NCI-H524 treated with DMSO at 0.1 percent for 48 hours (cell line): ENCODE results near the gene P2RX7.
A peak's percentile ranks its signal among the peaks of the same experiment; 100 is the strongest.

ENCODE experiments used
- DNase-seq: peaks from one replicate; lab custom pipeline; 2025; lab: John Stamatoyannopoulos, UW

P2RX7 gene

DNA sequence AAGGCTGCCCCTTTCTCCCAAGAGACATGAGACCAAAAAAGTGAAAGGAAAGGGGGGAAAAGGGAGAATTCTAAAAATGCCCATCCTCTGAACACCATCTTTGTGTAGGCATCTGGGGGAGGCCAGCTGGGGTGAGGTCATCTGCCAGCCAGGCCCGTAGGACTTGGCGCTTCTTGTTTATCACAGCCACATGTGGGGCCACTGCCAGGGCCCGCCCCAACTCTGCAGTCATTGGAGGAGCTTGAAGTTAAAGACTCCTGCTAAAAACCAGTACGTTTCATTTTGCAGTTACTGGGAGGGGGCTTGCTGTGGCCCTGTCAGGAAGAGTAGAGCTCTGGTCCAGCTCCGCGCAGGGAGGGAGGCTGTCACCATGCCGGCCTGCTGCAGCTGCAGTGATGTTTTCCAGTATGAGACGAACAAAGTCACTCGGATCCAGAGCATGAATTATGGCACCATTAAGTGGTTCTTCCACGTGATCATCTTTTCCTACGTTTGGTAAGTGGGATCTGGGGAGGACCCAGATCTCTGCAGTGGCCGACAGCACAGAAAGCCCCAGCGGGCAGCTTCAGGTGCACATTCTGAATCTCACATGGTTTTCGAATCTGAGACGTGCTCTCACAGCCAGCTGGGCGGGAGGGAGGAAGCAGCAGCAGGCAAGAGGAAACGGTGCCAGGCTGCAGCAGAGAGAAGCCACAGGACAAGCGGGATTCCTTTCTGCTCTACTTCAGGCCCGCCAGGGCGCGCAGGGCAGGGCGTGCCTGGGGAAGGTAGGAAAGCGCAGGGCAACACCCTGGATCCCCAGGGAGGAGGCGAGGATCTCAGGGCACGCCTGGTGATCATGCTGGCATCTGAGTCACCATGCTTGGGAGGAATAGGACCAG, at the start of gene P2RX7:
Gene P2RX7 (plus strand): TSS at position 276 of the 881 bp plus-strand sequence. CDS start 95 bp downstream, at position 371.
- peak; percentile 24 for DNase-seq

DNA sequence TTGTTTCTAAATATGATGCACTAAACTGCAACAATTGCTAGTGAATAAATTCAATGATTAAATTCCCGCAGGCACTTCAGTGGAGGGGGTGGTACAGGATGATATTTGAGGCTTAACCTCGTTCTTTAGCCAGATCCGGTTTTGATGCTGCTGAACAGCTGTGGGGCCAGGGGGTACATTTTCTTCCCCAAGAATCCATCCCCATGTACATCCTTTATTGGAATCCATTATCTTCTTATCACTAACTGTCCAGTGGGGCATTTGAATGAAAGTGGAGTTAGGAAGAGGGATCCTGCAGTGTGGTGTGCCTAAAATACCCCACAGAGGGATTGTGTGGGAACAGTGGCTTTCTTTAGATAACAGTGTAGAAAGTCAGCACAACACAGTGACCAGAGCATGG, 48.4 kb upstream of the P2RX7 start:
- no peak for DNase-seq

DNA sequence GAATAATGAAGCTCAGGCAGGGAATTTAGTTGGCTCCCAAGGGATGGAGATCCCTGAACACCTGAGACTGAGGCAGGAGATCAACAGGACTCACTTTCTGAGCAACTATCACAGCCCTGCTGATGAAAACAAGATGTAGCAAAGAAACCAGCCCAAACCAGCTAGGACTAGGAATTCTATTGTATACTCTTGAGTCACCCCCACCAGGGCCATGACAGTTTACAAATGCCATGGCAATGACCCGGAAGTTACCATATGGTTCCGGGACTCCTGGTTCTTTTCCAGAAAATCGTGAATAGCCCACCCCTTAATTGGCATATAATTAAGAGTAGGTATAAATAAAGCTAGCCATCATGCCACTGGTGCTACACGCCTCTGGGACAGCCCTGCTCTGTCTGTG, 47.6 kb upstream of the P2RX7 start:
- DNase-seq, result no peak

DNA sequence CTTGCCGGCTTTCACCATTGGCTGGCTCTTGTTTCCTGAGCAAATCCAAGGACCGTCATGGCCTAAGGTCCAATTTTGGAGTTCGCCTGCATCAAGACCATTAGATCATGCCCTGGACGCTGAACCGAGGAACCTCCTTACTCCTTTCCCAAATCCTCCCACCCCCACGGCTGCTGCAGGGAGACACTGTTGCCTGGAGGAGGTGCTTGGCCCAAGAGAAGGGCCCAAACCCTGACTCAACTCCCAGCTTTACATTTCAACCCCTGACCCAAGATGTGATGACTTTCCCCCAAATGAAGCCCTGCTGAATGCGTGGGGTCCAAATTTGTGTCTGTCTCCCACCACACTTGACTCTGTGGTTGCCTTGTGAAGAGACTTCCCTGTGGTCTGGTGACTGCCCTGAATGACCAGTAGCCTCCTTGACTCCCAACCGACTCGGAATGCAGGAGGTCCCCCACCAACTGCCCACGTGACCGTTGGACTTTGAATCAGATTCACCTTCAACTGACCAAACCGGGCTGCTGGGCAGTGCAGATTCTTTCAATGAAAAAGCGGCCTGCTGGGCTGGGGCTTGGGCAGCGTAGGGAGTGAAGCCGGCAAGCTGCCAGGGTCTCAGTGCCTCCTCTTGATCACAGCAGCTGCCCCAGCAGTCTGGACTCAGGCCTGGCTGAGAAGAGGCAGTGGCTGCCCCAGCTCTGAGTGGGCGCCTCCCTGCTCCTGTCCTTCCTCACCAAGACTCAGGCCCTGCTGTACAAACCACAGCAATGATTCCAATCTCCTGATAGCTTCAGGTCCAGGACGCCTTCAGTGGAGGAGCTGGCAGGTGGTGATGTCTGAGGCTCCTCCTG, 46.9 kb upstream of the P2RX7 start:
- DNase-seq, result no peak

DNA sequence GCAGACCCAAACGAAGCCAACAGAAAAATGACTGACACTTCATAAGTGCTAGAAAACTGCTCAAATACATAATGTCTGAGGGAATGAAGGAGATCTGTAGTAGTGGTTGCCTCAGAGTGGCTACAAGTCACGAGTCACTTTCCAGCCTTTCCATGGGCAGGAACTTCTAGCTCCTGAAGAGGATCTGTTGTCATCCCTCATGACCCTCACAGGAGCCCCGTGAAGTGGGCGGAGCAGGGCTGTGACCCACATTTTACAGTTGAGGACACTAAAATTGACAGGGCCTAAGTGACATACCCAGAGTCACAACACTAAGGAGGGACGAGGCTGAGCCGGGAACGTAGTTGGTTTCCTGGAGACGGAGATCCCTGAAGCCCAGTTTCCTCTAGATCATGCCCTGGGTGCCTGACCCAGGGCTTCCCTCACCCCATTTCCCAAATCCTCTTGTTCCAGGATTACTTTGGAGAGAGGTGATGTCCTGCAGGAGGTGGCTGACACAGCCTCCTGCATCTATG, 45.8 kb upstream of the P2RX7 start:
- no peak for DNase-seq

DNA sequence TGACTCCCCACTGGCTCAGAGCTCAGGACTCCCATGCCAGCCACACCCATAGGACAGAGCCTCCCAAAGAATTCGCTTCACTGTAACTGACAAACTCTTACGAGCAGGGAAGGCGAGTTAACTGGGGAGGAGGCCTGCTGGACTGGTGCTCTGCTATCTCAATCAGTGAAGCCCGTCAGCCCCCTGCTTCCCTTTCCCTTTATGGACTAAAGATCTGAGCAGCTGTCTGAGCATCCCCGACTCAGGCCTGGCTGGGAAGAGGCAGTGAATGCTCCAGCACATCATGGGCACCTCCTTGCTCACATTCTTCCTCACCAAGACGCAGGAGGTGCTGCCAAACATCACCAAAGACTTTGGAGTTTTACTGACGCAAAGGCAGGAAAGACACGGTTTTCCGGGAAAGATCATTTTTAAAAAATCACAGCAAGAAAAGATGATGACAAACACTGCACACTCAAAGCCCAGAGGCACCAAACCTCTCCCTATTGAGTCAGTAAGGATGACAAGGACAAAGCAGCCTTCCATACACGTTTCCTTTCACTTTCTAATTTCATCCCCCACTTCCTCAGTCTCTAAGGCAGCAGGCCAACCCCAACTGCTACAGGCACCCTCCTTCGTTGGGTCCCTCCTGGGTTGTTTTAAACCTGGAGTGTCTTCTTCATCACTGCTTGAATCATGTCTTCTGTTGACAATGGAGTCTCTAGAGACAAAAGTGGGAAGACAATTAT, 45.0 kb upstream of the P2RX7 start:
- DNase-seq, result no peak

DNA sequence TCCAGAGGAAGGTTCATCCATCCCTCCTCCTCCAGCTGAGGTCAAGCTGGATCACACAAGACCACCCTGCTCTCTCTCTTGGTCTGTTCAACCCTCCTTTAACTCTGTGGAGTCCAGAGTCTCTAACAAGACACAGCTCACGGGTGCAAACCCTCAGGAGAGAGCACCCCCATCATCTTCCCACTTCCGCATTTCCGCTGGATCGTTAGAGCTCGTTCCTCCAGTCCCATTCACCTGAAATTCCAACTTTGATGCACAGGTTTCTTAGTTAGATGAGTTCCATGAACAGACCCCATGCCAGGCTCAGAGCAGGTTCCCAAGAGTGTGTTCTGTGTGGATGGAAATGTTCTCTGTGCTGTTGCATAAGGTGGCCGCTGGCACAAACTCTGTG, 44.5 kb upstream of the P2RX7 start:
- no peak for DNase-seq

DNA sequence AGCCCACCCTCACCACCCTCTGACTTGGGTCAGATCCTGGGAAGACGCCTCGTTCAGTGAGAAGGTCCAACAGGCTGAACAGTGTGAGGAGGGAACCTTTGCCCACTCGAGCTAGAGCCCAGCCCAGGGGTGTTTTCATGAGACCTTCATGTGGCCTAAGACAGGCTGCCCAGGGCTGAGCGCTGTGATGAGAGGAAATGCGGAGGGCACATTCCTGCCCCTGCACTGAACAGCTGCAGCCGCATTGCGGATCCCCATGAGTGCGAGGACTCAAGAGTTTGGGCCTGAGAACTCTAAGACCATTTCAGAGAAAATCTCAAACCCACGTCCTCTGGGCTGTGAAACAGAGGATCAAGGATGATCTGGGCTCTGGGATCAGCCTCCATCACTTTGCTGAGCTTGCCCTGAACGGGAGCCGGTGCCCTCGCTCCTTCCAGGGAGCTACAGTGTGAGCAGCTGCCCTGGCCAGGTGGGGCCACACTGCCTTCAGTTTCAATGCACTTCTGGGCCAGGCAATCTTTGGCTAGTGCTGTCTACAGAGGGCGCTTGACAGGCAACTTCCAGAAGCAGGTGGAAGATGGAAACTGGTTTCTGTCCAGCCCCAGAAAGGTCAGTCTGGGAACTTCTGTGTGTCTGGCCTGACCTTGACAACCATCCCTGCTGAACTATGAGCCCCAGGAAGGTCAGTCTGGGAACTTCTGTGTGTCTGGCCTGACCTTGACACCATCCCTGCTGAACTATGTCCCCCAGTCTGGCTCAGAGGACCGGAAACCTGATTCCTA, 43.5 kb upstream of the P2RX7 start:
- no peak for DNase-seq

DNA sequence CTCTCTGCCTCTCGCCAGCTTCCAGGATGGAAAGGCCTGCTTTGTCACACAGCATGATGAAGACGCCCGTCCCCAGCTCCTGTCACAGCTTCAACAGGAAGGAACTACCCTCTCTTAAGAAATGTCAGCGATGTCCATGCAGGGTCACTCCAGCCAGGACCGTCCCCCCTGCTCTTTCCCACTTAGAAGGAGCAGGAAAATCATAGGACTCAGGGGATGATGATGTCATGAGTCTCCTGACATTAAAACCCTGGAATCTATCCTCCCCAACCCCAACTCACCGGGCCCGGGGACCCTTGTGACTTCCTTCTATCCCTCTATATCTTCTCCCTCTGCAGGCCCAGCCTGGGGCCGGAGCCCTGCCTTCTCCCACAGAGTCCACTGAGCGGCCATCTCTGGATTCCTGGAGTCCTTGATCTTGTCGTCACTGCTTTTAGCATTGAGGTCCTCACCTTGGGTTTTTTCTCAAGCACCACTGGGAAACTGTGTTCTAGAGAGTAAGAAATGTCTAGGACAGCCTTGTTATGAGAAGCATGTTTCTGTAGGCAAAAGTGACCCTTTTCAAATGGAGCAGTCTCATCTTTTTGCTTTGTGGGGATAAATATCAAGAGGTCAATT, 42.8 kb upstream of the P2RX7 start:
- no peak for DNase-seq

DNA sequence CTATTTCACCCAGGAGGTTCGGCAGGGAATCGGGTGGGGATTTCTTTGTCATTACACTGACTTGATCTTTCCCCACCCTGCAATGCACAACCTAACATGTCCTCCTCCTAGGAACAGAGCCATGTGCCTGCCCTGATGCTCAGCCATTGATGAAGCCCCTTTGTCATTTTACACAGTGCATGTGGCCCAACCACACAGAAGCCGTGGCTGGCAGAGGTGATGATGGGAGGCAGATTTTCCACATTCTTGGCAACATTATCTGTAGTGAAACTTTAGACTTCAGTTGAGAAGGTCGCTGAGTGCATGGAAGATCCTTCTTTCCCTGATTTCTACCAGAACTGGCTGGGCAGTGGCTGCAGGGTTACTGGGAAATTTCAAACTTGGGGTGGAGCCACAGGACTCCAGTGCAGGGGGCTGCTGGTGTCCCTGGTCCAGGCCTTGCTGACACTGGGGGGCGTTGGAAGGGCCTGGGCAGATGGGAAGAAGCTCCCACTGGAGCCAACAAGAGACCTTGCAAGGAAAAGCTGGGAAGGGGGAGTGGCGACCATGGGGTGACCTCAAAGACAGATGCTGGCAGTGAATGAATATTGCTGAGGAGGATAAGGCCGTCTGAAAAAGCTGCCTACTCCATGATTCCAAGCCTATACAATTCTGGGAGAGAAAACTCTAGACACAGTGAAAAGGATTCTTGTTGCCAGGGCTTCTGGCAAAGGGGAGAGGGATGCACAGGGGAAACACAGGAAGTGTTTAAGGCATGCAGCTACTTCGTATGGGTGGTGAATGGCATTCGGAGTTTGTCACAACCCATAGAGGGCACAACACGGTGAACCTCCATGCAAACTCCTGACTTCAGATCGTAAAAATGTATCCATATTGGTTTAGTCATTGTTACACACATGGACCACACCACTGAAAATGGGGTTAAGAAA, 41.8 kb upstream of the P2RX7 start:
- DNase-seq, result no peak

DNA sequence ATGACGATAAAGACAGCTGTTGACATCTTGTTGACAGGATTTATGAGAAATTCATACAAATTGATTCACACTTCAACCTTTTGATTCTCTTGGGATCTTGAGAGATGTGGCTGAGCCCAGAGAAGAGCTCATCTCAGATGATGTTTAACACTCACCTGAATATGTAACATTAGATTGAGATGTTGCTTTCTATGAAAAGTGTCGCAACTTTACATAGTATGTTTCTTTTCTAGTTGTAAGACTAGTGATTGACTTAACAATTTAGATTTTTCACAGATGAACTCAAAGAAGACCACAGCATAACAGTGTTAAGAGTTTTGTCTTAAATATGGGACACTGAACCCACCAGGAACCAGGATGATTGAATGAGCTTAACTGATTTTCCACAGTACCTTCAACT, 40.6 kb upstream of the P2RX7 start:
- no peak for DNase-seq

DNA sequence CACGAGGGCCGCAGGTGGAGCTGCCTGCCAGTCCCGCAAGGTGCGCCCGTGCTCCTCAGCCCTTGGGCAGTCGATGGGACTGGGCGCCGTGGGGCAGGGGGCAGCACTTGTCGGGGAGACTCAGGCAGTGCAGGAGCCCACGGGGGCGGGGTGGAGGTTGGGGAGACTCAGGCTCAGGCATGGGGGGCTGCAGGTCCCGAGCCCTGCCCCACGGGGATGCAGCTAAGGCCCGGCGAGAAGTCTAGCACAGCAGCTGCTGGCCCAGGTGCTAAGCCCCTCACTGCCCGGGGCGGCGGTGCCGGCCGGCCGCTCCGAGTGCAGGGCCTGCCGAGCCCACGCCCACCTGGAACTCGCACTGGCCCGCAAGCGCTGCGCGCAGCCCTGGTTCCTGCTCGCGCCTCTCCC, 39.2 kb upstream of the P2RX7 start:
- DNase-seq, result no peak

DNA sequence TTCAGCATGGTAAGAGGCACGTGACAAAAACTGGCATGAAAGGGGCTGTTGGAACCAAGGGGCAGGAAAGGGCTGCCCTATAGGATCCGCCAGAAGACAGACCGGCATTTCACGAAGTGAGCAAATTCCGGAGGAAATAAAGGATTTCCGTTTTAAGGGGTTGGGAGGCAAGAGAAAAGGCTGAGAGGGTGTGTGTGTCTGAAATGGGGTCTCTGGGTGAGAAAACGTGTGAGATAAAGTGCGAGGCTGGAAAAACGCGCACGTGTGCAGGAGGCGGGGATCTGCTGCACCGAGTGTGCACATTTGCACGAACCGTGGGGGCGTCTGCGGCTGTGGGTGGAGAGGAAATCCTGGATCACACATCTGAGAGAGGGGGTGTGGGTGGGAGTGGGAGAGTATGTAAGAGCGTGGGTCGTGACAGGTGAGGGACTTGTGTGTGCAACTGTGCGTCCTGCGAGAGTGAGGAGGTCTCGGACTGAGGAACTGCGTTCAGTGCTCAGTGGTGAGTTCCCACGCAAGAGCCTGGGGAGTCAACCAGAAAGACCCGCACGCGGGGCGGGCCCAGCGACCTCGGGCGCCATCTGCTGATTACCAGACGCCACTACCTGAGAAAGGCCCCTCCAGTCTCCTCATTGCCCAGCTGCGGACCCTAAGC, 37.0 kb upstream of the P2RX7 start:
- no peak for DNase-seq

DNA sequence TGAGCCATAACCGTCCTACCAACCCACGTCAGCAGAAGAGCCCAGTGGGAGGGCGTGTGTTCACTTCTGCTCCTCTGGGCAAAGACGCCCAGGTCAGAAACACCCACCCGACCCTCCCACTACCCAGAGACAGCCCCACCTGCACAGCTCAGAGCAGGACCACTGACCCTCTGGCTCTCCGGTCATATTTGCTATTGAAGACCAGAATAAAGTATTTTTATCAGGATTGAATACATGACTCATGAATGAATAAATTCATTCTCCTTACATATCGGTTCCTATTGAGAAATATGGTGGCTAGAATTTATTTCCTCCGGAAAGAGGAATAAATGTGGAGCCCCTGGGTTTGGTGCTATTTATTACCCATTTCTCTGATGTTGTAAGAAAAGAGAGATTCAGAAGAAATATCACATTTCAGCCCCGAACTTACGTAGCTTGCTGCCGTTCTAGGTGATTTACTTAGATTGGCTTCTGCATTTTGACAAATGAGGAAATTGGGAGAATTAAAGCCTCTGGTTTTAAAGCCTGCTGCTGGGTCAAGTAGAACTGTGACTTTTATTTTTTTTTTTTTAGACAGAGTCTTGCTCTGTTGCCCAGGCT, 36.4 kb upstream of the P2RX7 start:
- DNase-seq, result no peak

DNA sequence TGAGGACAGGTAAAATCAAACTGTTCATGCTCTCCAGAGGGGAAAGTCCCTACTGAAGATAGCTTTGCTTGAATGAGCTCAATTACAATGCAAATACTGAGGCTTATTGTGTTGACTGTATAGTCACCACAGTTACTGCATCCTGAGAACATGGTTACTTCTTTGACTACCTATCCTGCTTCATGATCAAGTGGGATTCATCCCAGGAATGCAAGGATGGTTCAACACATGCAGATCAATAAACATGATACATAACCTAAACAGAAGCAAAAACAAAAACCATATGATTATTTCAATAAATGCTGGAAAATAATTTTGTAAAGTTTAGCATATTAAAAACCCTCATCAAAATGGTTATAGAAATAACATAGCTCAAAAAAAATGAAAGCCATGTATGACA, 32.9 kb upstream of the P2RX7 start:
- no peak for DNase-seq

DNA sequence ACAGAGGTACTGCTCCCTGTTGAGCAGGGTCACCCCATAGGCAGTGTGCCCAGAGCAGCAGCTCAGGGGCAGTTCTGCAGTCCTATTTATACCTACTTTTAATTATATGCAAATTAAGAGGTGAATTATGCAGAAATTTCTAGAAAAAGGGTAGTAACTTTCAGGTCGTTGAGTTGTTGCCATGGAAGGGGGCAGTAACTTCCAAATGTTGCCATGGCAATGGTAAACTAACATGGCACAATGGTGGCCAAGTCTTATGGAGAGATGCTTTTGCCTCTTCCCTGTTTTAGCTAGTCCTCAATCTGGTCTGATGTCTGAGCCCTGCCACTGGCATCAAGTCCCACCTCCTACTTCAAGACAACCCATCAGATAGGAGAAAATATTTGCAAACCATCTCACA, 30.4 kb upstream of the P2RX7 start:
- DNase-seq, result no peak

DNA sequence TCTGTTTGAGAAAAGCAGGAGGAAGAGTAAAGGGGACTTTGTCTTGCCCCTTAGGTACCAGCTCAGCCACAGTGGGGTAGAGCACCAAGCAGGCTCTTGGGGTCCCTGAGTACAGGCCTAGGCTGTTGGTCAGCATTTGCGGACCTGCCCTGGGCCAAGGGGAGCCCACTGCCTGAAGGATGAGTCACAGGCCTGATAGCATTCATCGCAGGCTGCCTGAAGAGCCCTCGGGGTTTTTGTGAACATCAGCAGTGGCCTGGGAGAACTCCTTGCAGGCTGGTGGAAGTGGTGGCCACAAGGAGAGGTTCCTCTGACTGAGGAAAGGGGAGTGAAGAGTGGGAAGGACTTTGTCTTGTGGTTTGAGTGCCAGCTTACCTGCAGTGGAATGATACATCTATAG, 25.0 kb upstream of the P2RX7 start:
- no peak for DNase-seq

DNA sequence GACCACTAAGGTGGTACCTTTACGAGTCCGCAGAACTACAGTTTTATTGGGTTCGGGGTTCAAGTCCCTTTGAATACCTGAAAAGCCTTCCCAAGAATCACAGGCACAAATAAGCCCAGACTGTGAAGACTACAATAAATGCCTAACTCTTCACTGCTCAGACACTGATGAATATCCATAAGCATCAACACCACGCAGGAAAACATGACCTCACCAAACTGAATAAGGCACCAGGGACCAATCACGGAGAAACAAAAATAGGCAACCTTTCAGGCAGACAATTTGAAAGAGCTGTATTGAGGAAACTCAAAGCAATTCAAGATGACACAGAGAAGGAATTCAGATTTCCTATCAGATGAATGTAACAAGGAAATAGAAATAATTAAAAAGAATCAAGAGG, 24.2 kb upstream of the P2RX7 start:
- no peak for DNase-seq
